Esophagus (tissue), 2 donors: ENCODE data around the gene SPEN. TPM values are rescaled to one million over a fixed set of nuclear protein-coding genes. Genes with fewer than 3 reads are reported as not detected.
"Not testable (repeated sequence)": the region's sequence is repeated elsewhere in the genome, so short reads cannot be mapped to it uniquely, and the experiment has no call there.

Source experiments
- H3K27ac ChIP-seq, 2 donors: one replicate each; pipeline ENCODE4 v1.5.1; 2013; ENCODE audit warnings: low read depth in 2 of 2, mild to moderate bottlenecking in 2 of 2, inconsistent platforms in 1 of 2, low read length in 1 of 2, moderate library complexity in 1 of 2
- H3K27me3 ChIP-seq, 2 donors: one replicate each; pipeline ENCODE4 v1.6.1; 2013; ENCODE audit warnings: low read length in 2 of 2, control low read depth in 1 of 2, mild to moderate bottlenecking in 1 of 2; ENCODE audit not compliant: insufficient read depth in 2 of 2, control insufficient read depth in 1 of 2
- H3K36me3 ChIP-seq, 2 donors: one replicate each; pipeline ENCODE4 v1.6.1; 2013; ENCODE audit warnings: low read length in 1 of 2; ENCODE audit not compliant: control insufficient read depth in 2 of 2, insufficient read depth in 2 of 2
- H3K4me1 ChIP-seq, 2 donors: one replicate each; pipeline ENCODE4 v1.6.1; 2013; ENCODE audit warnings: low read length in 1 of 2; ENCODE audit not compliant: control insufficient read depth in 2 of 2, insufficient read depth in 2 of 2
- H3K4me3 ChIP-seq, 2 donors: one replicate each; pipeline ENCODE4 v1.5.1; 2013; ENCODE audit warnings: low read length in 2 of 2, mild to moderate bottlenecking in 2 of 2, low read depth in 1 of 2, moderate library complexity in 1 of 2
- H3K9me3 ChIP-seq, 2 donors: one replicate each; pipeline ENCODE4 v1.6.1; 2013; ENCODE audit warnings: mild to moderate bottlenecking in 2 of 2, low read depth in 1 of 2, low read length in 1 of 2, moderate library complexity in 1 of 2; ENCODE audit not compliant: control insufficient read depth in 2 of 2, insufficient read depth in 1 of 2
- WGBS, 2 donors: extraction: QIAGEN DNeasy Blood & Tissue Kit; methylation state at CpG; one replicate each; pipeline ENCODE4 v1.1.7; 2013; 5-methylcytosine and 5-hydroxymethylcytosine counted together
- polyA plus RNA-seq, 2 donors: library from polyadenylated mRNA; stranded (reverse); fragments of 200-250 nt; gene quantifications; one replicate each; pipeline ENCODE4 v1.2.3, GENCODE V29; 2013
- donor health status: healthy with polysubstance abuse.
- donor health status: Bipolar disorder and iron deficiency.

SPEN gene
- polyA plus RNA-seq, 2 donors, result 14.4 to 15.3 TPM

DNA sequence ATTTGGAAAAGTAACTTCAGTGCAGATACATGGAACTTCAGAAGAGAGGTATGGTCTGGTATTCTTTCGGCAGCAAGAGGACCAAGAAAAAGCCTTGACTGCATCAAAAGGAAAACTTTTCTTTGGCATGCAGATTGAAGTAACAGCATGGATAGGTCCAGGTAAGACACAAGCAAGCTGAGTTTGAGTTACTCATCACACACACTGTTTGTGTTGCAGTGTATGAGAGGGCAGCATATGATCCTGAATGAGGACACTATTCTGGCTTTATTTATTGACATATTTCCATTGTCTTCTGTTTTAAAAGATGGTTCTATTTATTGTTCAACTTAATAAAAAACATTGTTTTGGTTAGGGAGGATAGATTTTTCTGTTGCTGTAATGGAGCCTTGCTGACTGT is 63.6 kb downstream of the SPEN start:
- Histone ChIP-seq H3K4me3 (no peak overlapping the region), H3K27me3 (no peaks in the 10 kb centered on the region), H3K36me3 (no peaks in the 10 kb centered on the region), H3K9me3 (no peaks in the 10 kb centered on the region), H3K4me1 (no peaks in the 10 kb centered on the region), H3K27ac (peak overlapping the region; percentile 15 to 41)
- WGBS, 2 donors, result 94 to 100% methylated on average over 1 of the region's 1 CpG

GRCh38 chr1:15911927-15912326 is 64.4 kb downstream of the SPEN start:
- Histone ChIP-seq H3K27me3 (no peaks in the 10 kb centered on the region), H3K9me3 (no peaks in the 10 kb centered on the region), H3K4me3 (no peak overlapping the region), H3K4me1 (no peaks in the 10 kb centered on the region), H3K36me3 (no peaks in the 10 kb centered on the region), H3K27ac (peak overlapping the region; percentile 41 to 60)
- WGBS, 2 donors, result 48 to 50% methylated on average over 2 of the region's 2 CpGs

DNA sequence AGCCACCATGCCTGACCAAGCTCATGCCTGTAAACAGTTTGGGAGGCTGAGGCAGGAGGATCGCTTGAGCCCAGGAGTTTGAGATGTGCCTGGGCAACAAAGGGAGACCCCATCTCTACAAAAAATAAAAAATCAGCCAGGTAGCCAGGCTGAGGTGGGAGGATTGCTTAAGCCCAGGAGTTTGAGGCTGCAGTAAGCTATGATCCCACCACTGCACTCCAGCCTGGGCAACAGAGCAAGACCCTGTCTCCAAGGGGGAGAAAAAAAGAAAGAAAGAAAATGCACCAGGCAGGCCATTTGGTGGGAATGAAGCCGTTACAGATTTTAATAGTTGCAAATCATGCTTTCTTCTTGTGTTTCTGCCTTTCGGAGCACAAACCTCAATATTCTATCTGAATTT is 66.1 kb downstream of the SPEN start:
- not testable (repeated sequence) for H3K4me3 ChIP-seq, H3K4me1 ChIP-seq, H3K27ac ChIP-seq, H3K9me3 ChIP-seq, H3K27me3 ChIP-seq, H3K36me3 ChIP-seq
- 98 to 99% methylated on average over 3 of the region's 3 CpGs for WGBS, 2 donors

- Histone ChIP-seq H3K4me1 (no peaks in the 10 kb centered on the region), H3K9me3 (no peaks in the 10 kb centered on the region), H3K27me3 (no peaks in the 10 kb centered on the region), H3K36me3 (no peaks in the 10 kb centered on the region), H3K4me3 (no peak overlapping the region), H3K27ac (no peak overlapping the region)
- 46 to 59% methylated on average over 4 of the region's 4 CpGs for WGBS, 2 donors
Observed at GRCh38 chr1:15915991-15916390, 68.5 kb downstream of the SPEN start.

GRCh38 chr1:15916417-15916816 is 68.9 kb downstream of the SPEN start:
- 41 to 60% methylated on average over 4 of the region's 4 CpGs for WGBS, 2 donors
- H3K27ac ChIP-seq, result peak overlapping the region; percentile 11 to 45
- no peaks in the 10 kb centered on the region for H3K27me3 ChIP-seq
- no peak overlapping the region for H3K4me3 ChIP-seq
- H3K36me3 ChIP-seq, result peaks cover 0 to 4% of the 10 kb centered on the region in 2 donors
- no peaks in the 10 kb centered on the region for H3K9me3 ChIP-seq
- H3K4me1 ChIP-seq, result no peaks in the 10 kb centered on the region

DNA sequence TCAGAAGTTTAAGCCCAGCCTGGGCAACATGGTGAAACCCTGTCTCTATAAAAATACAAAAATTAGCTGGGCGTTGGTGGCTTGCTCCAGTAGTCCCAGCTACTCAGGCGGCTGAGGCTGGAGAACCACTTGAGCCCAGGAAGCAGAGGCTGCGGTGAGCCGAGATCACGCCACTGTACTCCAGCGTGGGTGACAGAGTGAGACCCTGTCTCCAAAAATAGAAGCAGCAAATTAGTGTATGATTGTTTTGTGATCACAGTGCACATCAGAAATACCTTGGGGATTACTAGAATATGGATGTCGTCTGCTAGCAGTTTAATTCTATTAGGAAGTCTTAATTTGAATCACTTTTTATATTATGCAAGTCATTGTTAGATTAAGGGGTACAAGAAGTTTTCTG is 69.4 kb downstream of the SPEN start:
- Histone ChIP-seq H3K27ac (peak overlapping the region; percentile 11 to 45), H3K9me3 (no peaks in the 10 kb centered on the region), H3K4me1 (no peaks in the 10 kb centered on the region), H3K36me3 (peaks cover 0 to 4% of the 10 kb centered on the region in 2 donors), H3K27me3 (no peaks in the 10 kb centered on the region), H3K4me3 (no peak overlapping the region)
- WGBS, 2 donors, result 56 to 77% methylated on average over 7 of the region's 7 CpGs

- H3K27ac ChIP-seq, result peak overlapping the region; percentile 17 to 47
- 59 to 65% methylated on average over 11 of the region's 11 CpGs for WGBS, 2 donors
Observed at GRCh38 chr1:15918962-15919715, 71.6 kb downstream of the SPEN start.

GRCh38 chr1:15923241-15923640 is 75.7 kb downstream of the SPEN start:
- no peaks in the 10 kb centered on the region for H3K9me3 ChIP-seq
- no peak overlapping the region for H3K4me3 ChIP-seq
- H3K27ac ChIP-seq, result peak overlapping the region; percentile 51 to 55
- H3K27me3 ChIP-seq, result no peaks in the 10 kb centered on the region
- 49 to 58% methylated on average over 2 of the region's 2 CpGs for WGBS, 2 donors
- peaks cover 5 to 7% of the 10 kb centered on the region in 2 donors for H3K36me3 ChIP-seq
- peaks cover 0 to 3% of the 10 kb centered on the region in 2 donors for H3K4me1 ChIP-seq

More at GRCh38 chr1:15918962-15919715, 71.6 kb downstream of the SPEN start:
- Histone ChIP-seq H3K27me3 (no peaks in the 10 kb centered on the region), H3K4me3 (no peak overlapping the region), H3K4me1 (no peaks in the 10 kb centered on the region), H3K9me3 (no peaks in the 10 kb centered on the region), H3K36me3 (peaks cover 3 to 4% of the 10 kb centered on the region in 2 donors)

DNA sequence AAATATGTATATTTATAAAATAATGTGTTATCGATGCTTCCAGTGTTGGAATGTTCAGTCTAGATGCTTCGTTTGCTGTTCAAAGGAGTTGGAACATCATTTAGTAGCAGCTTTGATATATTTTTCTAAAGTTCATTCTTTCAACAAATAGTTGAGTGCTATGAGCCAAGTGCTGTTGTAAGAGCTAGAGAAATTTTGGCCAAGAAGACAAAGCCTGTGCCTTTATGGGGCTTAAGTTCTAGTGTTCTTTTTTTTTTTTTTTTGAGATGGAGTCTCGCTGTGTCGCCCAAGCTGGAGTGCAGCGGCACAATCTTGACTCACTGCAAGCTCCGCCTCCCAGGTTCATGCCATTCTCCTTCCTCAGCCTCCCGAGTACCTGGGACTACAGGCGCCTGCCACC is 78.9 kb downstream of the SPEN start:
- H3K4me3 ChIP-seq, H3K27me3 ChIP-seq, H3K4me1 ChIP-seq, H3K9me3 ChIP-seq, H3K27ac ChIP-seq: not testable (repeated sequence)
- peaks cover 14 to 20% of the 10 kb centered on the region in 2 donors for H3K36me3 ChIP-seq
- 75 to 88% methylated on average over 7 to 8 of the region's 8 CpGs for WGBS, 2 donors
